ENCODE results near the gene FILIP1L.

GRCh38 chr3:100009276-100010086 lies 104.8 kb downstream of the FILIP1L start:
- TF ChIP-seq CTCF (conservative IDR thresholded peaks at IDR 0.05; ENCODE audit: low read depth, low read length), result no peak
- no peak for TF ChIP-seq MAZ (IDR thresholded peaks at IDR 0.05; ENCODE audit: borderline replicate concordance, low read depth, low read length)
- TF ChIP-seq MAFK (IDR thresholded peaks at IDR 0.05; ENCODE audit: low read depth, low read length), result no peak
- TF ChIP-seq POLR2A (IDR thresholded peaks at IDR 0.05; ENCODE audit: low read depth, low read length), result no peak
- no peak for TF ChIP-seq NFE2L2 (IDR thresholded peaks at IDR 0.05; ENCODE audit: low read depth, low read length)

Data from IMR-90 (cell line).